Fibroblast of lung (primary cell): Measurements from ENCODE around the gene EBF3.

Experiments used
- EZH2 ChIP-seq: IDR thresholded peaks from 2 replicates; pipeline ENCODE4 v1.5.1; 2012; ENCODE audit warnings: low read length, control low read depth, mild to moderate bottlenecking; ENCODE audit errors: missing control alignments
- TF ChIP-seq, protein P1 (sequence below), 2 donors: IDR thresholded peaks in 1 of 2; conservative IDR thresholded peaks in 1 of 2; 1 replicate in 1 of 2; 2 replicates in 1 of 2; pipeline ENCODE4 v1.5.1; 2011 to 2012; ENCODE audit warnings: low read length in 2 of 2, control low read depth in 1 of 2, inconsistent platforms in 1 of 2, low read depth in 1 of 2, mild to moderate bottlenecking in 1 of 2

DNA sequence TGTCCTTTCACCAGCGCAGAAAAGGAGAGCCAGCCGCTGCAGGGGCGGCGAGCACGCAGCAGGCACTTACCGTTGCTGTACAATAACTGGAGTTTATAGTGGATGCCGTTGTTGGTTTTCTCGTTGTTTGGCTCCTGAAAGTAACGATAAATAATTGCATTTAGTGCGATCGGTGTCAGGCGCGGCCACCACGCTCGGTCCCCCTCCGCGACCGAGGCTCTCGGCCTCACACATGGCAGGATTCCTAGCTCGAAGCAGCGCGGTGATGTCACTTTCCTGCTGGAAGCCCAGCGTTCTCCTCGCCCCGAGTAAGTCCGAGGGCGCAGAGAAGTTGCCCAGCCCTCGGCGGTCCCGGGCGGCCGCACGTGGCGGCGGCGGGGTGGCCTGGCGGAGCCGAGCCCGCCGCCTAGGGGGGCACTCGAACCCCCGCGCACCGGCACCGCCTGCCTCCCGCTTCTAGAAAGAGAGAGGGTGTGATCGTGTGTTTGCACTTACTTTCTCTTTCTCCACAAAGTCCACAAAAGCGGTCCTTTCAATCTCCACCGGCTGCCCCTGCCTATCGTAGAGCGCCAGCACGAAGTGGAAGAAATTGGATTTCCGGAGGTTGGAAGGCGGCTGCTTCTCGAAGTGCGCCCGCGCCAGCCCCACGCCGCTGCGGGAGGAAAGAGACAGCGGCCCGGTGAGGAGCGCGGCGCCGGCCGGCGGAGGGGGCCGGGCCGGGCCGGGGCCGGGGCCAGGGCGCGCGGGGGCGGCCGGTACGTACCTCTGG lies 1.0 kb downstream of the EBF3 start:
- TF ChIP-seq, protein P1, sequence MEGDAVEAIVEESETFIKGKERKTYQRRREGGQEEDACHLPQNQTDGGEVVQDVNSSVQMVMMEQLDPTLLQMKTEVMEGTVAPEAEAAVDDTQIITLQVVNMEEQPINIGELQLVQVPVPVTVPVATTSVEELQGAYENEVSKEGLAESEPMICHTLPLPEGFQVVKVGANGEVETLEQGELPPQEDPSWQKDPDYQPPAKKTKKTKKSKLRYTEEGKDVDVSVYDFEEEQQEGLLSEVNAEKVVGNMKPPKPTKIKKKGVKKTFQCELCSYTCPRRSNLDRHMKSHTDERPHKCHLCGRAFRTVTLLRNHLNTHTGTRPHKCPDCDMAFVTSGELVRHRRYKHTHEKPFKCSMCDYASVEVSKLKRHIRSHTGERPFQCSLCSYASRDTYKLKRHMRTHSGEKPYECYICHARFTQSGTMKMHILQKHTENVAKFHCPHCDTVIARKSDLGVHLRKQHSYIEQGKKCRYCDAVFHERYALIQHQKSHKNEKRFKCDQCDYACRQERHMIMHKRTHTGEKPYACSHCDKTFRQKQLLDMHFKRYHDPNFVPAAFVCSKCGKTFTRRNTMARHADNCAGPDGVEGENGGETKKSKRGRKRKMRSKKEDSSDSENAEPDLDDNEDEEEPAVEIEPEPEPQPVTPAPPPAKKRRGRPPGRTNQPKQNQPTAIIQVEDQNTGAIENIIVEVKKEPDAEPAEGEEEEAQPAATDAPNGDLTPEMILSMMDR (conservative IDR thresholded peaks at IDR 0.05 in 1 of 2, IDR thresholded peaks at IDR 0.05 in 1 of 2; ENCODE audit: low read depth in 1 of 2, low read length in 2 of 2), result no peak
- peak; percentile 53 for TF ChIP-seq EZH2
